Activated CD8-positive, alpha-beta memory T cell treated with anti-CD3 and anti-CD28 coated beads for 1 hour (primary cell): ENCODE measurements around the gene DDX39A.
"Not testable (repeated sequence)": the region's sequence is repeated elsewhere in the genome, so short reads cannot be mapped to it uniquely, and the experiment has no call there.

Experiments
- DNase-seq, 2 donors: peaks; one replicate each; pipeline ENCODE4 v3.0.0-alpha.2; 2020; ENCODE audit warnings: low read depth in 1 of 2; ENCODE audit errors: extremely low read depth in 1 of 2

The DDX39A gene

DNA sequence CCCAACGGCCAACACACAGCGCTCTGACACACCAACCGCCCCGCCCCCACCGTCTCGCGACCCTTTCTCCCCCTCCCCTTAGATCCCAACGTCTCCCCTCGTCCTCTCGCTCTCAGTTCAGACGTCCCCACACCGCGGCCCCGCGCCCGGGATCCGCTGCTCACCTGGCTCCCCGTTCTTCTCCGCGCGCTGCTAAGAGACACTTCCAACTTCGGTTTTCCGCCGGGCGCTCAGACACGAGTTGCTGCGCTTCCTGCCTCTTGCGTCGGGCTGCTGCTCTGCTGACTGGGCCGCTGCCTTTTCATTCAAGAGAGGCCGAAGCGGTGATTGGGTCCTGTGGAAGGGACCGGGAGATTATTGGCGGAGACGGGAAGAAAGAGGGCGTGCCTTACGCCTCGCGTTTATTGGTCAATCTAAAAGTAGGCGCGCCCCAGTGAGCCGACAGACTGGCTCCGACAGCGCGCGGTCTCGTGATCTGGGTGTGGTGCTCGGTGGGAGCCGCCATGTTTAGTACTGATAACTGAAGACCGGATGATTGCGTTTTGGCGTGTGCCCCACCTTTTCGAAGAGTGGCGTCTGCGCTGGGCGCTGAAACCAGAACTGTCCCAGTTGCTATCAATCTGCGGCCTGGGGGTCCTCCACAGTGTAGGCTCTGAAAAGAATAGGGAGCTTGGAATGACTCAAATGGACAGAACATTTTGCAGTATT is at the start of gene DDX39A:
DDX39A (minus strand) TSS at position 236 of the 708 bp plus-strand sequence. CDS start 6,121 bp downstream, outside the sequence.
- DNase-seq = peak; percentile 89 to 95

DNA sequence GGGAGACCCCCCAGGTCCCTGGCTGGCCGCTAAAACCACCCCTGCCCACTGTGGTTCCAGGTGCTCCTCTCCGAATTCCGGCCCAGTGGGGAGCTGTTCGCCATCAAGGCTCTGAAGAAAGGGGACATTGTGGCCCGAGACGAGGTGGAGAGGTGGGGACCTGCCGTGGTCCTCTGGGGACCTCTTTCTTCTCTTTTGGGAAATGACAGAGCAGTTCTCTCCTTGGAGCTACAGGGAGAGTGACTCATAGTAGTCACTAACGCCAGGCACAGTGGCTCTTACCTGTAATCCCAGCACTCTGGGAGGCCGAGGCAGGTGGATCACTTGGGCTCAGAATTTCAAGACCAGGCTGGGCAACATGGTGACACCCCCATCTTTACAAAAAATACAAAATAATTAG is 48.7 kb upstream of the DDX39A start:
- DNase-seq = no peak

DNA sequence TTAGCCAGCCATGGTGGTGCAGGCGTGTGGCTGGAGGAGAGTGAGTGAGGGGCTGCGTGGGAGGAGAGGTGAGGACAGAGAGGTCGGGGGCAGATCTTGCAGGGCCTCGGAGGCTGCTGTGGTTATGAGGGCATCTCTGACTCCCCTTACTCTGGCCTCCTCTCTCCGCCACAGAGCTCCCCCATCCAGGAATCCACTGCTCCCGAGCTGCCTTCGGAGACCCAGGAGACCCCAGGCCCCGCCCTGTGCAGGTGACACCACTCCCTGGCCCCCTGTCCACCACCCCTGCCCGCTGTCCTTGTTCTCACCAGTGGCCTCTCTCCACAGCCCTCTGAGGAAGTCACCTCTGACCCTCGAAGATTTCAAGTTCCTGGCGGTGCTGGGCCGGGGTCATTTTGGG is 48.2 kb upstream of the DDX39A start:
- DNase-seq = no peak

DNA sequence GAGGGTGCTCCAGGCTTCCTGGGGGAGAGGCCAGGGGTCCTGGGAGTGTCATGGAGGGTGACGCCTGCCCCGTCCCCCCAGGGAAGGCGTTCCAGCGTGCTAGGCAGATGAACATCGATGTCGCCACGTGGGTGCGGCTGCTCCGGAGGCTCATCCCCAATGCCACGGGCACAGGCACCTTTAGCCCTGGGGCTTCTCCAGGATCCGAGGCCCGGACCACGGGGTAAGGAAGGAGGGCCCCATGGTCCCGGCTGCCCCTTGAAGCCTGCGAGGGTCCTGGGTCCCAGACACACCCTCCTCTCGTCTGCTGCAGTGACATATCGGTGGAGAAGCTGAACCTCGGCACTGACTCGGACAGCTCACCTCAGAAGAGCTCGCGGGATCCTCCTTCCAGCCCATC is 44.6 kb upstream of the DDX39A start:
- DNase-seq = no peak

DNA sequence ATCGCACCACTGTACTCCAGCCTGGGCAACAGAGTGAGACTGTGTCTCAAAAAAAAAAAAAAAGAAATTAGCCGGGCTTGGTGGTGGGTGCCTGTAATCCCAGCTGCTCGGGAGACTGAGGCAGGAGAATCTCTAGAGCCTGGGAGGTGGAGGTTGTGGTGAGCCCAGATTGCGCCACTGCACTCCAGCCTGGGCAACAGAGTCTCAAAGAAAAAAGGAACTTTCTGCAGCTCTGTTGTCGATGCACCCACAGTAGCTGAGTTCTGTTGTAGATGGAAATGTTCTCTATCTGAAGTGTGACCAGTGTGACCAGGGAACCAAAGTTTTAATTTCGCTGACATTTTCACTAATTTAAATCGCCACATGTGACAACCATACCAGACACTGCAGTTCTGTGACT is 43.3 kb upstream of the DDX39A start:
- not testable (repeated sequence) for DNase-seq

DNA sequence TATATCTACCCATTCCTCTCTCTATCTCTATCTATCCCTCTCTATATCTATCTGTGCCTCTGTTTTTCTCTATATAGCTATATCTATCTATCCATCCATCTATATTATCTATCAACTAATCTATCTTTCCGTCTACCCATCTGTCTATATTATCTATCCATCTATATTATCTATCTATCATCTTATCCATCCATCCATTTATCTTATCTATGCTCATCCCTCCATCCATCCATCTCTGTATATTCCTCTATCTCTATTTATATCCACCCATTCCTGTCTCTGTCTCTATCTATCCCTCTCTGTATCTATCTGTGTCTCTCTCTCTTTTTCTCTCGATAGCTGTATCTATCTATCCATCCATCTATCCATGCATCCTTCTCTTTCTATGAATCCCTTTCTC is 41.8 kb upstream of the DDX39A start:
- no peak for DNase-seq

DNA sequence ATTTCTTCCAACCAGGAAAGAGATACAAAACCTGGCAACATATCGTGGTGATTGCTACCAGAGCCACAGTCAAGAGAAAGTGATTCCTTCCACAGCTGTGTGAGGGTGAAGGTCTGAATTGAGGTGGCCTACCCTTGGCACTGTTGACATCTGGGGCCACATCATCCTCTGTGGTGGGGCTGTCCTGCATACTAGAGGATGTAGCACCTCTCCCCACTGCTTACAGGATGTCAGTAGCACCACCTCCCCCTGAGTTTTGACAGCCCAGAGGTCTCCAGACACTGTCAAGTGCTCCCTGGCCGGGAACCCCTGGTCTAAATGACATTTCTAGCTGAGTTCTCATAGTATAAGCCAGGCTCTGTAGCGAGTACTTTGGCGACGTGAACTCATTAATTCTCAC is 40.6 kb upstream of the DDX39A start:
- DNase-seq = no peak

DNA sequence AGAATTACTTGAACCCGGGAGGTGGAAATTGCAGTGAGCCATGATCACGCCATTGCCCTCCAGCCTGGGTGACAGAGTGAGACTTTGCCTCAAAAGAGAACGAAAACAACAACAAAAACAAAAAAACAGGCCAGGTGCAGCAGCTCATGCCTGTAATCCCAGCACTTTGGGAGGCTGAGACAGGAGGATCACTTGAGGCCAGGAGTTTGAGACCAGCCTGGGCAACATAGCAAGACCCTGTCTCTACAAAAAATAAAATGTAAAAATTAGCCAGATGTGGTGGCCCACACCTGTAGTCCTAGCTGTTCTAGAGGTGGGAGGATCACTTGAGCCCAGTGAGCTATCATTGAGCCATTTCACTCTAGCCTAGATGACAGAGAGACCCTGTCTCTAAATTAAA is 33.2 kb upstream of the DDX39A start:
- not testable (repeated sequence) for DNase-seq

DNA sequence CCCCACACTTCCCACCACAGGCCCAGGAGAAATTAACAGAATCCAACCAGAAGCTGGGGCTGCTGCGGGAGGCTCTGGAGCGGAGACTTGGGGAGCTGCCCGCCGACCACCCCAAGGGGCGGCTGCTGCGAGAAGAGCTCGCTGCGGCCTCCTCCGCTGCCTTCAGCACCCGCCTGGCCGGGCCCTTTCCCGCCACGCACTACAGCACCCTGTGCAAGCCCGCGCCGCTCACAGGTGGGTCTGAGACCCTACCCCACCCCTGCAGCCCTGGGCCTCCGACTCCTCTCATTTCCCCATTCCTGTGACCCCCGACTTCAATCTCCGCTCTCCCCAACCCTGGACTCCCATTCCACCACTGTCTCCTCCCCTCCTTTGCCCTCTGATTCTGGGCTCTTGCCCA is 31.7 kb upstream of the DDX39A start:
- no peak for DNase-seq

DNA sequence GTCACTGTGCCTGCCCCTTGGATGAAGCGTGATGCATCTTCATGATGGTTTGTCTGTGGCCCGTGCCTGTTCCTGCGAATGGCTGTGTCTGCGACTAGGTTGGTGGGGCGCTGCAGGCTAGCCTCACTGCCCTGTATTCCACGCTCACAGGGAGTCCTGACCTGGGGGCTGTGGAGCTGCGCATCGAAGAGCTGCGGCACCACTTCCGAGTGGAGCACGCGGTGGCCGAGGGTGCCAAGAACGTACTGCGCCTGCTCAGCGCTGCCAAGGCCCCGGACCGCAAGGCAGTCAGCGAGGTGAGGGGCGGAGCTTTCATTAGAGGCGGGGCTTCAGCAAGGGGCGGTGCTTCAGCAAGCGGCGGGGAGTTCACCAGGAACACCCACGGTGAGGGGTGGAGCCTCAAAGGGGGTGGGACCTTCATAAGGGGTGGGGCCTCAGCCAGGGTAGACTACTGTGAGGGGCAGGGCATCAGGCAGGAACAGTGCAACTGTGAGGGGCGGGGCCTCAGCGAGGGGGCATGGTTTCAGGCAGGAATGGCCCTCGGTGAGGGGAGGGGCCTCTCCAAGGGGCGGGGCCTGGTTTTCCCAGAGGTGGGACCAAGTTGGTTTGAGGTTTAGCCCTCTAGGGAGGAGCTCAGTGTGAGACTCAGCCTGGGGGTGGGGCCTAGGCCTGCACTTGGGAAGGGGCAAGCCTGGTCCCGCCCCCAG is 31.2 kb upstream of the DDX39A start:
- DNase-seq = no peak

DNA sequence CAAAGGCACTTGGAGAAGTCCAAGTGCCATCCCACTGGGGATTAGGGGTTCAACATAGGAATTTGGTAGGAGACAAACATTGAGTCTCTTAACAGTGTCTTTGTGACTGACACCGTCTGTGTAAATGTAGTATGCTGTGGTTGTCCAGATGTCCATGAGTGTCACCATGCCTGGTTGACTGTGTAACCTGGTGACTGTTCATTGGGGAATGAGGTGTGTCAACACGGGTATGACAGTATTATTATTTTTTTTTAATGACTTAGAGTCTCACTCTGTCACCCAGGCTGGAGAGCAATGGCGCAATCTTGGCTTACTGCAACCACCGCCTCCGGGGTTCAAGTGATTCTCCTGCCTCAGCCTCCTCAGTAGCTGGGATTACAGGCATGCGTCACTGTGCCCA is 30.2 kb upstream of the DDX39A start:
- DNase-seq = no peak

DNA sequence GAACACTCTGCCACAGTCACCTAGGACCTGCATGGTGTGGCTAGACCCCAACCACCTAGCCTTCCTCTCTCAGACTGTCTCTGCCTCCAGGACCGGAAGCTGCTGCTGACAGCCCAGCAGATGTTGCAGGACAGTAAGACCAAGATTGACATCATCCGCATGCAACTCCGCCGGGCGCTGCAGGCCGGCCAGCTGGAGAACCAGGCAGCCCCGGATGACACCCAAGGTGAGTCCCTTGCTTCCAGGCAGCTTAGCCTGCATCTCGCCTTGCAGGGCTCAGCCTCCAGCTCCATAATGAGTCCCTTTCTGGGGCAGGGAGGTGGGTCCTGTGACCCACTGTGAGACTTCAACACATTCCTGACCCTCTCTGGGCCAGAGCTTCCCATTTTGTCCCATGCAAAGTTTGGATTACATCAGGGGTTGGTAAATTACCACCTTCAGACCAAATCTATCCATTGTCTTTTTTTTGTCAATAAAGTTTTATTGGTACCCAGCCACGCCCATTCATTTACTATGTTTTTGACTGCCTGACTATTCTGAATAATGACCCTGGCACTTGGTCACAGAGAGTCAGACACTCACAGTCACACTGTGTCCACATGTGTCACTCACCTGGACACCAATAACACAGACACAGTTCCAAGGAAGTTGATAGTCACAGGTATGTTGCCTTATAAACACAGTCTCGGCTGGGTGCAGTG is 27.3 kb upstream of the DDX39A start:
- no peak for DNase-seq

DNA sequence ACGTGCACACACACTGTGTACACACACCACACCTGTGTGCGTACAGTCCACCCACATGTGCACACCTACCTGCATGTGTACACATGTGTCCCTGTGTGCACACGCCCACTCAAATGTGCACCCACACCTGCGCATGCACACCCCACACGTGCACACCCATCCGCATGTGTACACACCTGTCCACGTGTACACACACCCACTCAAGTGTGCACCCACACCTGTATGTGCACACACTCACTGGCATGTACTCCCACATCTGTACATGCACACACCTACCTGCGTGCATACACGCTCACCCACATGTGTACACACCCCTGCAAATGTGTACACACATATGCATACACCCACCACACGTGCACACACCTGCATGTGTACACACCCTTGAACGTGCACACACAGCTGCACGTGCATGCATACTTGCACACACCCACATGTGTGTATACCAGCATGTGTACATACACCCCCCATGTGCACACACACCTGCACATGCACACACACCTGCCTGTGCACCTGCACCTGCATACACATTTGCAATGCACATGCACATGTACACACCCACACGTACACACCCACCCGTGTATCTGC is 24.6 kb upstream of the DDX39A start:
- no peak for DNase-seq

DNA sequence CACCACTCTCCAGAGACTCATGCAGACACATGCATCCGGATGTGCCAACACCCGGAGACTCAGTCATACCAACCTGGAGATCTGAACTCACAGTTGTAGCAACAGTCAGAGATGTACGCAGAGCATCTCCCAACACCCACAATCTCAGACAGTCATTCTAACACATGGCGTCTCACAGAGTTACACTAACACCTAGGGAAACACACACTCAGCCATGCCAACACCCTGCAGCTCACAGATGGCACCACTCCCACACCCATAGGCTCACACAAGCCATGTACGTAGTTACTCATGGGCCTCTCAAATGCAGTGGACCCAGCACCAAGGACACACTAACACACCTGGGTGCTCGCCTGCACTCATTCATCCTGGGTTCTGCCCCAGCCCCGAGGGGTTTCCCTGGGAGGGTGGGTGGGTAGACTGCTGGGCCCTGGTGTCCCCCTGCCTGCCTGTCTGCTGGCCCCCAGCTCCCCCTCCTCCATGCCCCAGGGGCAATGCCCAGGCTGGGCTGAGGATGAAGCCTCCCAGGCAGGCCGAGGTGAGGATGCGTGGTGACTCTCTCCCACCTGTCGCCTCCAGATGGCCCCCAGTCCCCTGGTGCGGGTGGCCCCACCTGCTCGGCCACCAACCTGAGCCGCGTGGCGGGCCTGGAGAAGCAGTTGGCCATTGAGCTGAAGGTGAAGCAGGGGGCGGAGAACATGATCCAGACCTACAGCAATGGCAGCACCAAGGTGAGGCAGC is 23.9 kb upstream of the DDX39A start:
- DNase-seq = no peak

DNA sequence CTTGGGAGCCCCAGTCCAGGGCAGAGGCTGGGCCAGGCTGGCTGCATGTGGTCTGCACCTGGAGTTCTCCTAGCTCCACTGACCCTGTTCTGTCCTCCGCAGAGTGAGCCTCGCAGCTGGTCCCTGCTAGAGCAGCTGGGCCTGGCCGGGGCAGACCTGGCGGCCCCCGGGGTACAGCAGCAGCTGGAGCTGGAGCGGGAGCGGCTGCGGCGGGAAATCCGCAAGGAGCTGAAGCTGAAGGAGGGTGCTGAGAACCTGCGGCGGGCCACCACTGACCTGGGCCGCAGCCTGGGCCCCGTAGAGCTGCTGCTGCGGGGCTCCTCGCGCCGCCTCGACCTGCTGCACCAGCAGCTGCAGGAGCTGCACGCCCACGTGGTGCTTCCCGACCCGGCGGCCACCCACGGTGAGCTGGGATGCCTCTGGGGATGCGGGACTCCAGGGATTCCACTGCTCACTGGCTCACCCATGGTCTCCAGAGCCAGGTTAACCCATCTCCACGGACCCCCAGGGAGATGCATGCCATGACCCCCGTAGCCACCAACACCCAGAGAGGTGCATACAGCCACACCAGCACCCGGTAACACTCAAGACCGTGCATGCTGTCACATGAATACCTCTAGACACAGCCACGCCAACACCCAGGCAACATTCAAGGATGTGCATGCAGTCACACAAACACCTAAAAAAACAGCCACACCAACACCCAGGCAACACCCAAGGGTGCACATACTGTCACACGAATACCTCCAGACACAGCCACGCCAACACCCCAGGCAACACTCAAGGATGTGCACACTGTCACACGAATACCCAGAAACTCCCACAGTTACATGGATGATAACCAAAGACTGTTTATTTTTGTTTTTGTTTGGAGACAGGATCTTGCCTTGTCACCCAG is 22.1 kb upstream of the DDX39A start:
- no peak for DNase-seq

DNA sequence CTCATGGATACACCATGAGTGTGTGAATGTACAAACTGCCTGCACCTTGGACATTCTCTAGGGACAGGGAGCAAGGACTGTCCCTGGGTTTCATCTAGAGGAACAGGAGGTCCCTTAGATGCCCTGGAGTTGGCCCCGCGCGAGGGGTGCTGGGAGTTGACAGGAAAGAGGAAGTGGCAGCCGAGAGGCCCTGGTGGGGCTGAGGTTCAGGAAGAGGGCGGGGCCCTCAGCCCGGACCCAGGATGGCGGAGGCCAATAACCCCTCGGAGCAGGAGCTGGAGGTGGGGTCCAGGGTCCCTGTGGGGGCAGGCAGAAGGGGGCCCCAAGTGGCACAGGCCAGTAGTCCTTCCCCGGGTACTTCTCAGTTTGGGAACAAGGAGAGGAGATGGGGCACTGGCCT is 20.9 kb upstream of the DDX39A start:
- DNase-seq = peak in 1 of 2 donors; percentile 62

DNA sequence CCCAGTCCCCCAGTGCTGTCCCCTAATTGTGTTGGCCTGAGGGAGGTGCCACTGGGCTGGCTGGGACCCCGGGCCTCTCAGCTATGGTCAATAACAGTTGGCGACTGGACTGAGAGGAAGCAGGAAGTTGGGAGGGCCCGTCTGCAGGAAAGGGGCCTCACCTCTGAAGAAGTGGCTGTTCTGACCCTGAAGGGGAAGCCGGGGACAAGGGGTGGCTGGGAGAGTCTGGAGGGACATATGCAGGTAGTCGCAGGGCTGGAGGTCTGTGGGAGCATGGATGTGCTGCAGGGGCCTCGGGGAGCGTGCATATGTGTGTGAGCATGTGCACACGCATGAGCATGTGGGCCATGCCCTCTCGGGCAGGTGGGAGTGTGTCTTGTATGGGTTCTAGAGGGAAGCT is 19.9 kb upstream of the DDX39A start:
- DNase-seq = no peak

DNA sequence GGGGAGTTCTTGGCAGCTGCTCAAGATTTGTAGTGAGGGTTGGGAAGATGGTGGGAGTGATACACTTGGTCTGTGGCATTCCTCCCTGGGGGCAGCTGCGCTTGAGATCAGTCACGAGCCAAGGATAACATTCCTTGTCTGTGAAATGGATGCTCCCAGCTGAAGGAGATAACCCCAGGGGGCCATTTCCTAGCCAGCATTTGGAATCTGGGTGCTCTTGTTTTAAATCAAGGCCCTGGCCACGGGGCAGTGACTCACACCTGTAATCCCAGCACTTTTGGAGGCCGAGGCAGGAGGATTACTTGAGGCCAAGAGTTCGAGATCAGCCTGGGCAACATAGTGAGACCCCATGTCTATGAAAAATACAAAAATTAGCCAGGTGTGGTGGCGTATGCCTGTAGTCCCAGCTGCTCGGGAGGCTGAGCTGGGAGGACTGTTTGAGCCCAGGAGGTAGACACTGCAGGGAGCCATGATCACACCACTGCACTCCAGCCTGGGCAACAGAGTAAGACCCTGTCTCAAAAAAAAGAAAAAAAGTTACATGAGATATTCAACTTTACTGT is 18.5 kb upstream of the DDX39A start:
- DNase-seq = no peak

DNA sequence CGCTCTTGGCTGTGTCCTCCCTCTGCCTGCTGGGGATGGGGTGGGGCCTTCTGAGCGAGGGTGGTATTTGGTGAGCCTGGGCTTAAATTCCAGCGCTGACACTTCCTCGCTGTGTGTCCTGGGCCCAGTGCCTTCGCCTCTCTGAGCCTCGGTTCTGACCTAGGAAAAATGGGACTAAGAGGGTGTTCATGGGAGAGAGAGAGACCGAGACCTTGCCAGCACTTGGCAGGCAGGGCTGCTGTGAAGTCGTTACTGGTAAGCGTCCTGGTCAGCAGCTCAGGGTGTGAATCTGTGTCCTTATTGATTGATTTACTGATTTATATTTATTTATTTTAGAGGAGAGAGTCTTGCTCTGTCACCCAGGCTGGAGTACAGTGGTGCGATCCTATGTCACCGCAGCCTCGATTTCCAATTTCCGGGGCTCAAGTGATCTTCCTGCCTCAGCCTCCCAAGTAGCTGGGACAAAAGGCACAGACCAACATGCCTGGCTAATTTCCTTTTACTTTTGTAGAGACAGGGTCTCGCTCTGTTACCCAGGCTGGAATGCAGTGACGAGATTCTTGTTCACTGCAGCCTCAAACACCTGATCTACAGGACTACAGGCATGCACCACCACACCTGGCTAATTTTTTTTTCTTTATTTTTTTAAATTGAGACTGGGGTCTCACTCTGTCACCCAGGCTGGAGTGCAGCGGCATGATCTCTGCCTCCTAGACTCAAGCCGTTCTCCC is 16.3 kb upstream of the DDX39A start:
- no peak for DNase-seq
